Measurements from ENCODE around the gene PIK3C2B.

Gene PIK3C2B

GRCh38 chr1:204459706-204460105, 34.9 kb downstream of the PIK3C2B start:
- DNase-seq (ENCODE audit: low spot score) = no peak

DNA sequence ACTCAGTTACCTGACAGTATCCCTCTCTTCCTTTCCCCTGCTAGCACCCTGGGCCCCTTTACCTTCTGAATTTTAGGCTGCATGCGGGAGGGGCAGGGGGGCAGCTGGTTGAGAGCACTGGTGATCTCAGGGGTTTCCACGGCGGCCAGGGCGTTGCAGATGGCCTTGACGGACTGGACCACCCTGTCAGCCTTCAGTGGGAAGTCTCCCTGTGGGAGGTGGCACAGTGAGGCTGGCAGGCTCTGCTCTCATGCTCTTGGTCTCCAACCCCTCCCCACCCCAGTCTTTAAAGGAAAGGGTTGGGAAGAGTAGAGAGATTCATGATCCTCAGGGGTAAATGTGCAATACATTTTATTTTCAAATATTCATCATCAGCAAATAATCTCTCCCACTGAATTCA, 36.9 kb downstream of the PIK3C2B start:
- DNase-seq (ENCODE audit: low spot score) = no peak

DNA sequence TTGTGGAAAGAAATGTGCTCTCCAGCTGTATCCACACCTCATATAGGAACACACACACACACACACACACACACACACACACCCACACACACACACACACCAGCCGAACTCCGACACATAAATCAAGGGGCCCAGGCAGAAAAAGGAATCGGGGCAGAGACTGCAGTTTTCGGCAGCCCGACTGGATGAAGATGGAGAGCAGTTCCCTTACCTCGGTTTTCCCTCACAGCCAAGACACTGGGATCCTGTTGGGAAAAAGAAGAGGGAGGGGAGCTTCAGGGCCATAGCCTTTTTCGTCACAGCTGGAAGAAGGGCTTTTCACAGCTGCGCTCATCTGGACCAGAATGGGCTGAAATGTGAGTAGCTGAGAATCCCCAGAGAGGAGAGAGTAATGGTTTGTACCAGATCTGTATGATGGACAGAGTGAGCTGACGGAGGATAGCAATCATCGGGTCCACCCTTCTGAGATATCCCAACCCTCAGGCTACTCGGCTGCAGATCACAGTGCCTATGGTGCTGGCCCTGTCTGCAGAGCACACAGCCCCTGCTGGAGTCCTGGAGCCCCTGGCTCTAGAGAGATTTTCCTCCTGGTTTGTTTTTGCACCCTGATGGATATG, 37.7 kb downstream of the PIK3C2B start:
- DNase-seq (ENCODE audit: low spot score) = no peak

DNA sequence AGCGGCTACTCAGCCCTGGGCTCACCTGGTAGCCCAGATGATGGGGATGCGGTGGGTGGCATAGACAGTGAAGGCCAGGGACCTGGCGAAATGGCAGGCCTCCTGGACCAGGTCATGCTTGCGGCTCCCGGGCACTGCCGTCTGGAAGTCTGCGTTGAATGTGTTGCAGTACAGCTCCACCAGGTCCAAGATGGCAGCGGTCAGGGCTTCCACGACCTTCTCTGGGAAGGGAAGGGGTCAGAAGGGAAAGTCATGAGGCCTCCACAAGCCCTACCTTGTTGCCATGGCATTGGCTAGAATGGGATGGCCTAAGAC, 38.8 kb downstream of the PIK3C2B start:
- DNase-seq (ENCODE audit: low spot score) = no peak

GRCh38 chr1:204455063-204455830, 39.4 kb downstream of the PIK3C2B start:
- no peak for DNase-seq (ENCODE audit: low spot score)

GRCh38 chr1:204454476-204454875, 40.1 kb downstream of the PIK3C2B start:
- no peak for DNase-seq (ENCODE audit: low spot score)

DNA sequence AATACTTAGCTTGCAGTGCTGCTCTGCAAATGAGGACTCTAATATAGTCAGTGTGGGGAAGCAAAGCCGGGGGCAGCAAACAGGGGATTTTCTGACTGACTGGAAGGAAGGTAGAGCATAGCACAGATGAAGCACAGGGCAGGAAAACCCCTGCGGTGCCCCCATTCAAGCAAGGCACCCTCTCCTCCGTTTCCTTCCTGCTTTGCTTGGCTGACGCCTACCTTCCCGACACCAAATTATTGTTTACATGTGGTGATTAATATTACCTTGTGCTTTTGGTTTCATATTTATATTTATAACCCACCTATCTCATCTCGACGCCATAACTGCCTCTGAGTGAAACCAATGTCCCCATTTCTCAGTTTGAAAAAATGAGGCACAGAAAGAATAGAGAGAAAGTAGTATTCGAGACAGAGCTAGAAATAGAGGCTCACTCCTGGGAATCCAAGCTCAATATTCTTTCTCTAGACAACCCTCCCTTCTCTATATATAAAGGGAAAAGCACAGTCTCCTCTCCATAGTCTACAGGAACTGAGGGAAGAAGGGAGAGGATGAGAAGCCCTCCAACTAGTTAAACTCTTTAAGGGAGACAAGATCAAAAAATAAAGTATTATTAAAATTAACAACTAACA, 41.3 kb downstream of the PIK3C2B start:
- no peak for DNase-seq (ENCODE audit: low spot score)

DNA sequence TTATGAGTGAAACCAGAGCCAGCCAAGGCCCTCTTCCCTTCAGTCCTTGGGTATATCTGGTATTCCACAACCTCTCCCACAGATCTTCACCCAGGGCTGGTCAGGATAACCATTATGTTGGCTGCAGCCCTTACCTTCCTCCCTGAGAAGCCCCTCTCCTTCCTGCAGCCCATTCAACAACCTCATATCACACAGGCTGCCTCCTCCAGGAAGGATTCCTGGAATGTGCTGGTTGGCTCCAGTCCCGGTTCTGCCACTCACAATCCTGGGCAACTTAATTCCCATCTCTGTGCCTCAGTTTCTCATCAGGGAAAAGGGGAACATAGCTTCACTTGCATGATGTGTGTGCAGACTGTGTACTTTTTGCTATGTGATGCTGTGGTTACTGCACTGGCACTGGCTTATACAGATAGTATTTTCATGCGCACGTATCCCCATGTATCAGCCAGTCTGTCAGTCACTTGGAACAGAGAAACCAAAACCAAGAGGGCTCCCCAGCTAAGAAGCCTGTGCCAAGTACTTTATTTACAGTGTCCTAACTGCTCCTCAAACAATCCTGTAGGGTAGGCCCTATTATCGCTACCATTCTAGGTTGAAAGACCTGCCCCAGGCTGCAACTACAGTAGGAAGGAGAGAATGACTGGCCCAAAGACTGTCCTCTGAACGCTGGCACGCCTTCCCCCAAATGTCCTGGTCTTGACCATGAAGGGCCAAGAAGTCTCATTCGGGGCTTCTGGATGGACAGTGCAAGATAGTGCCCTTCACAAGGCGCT, 43.1 kb downstream of the PIK3C2B start:
- DNase-seq (ENCODE audit: low spot score) = no peak

GRCh38 chr1:204450461-204451257, 43.9 kb downstream of the PIK3C2B start:
- DNase-seq (ENCODE audit: low spot score) = peak; percentile 89

GRCh38 chr1:204449678-204450280, 44.8 kb downstream of the PIK3C2B start:
- DNase-seq (ENCODE audit: low spot score) = peak; percentile 34

GRCh38 chr1:204448991-204449677, 45.5 kb downstream of the PIK3C2B start:
- peak; percentile 46 for DNase-seq (ENCODE audit: low spot score)

- peak; percentile 77 for DNase-seq (ENCODE audit: low spot score)
Observed at GRCh38 chr1:204448344-204448964, 46.2 kb downstream of the PIK3C2B start.

GRCh38 chr1:204447736-204448135, 46.9 kb downstream of the PIK3C2B start:
- DNase-seq (ENCODE audit: low spot score) = no peak

GRCh38 chr1:204447190-204447589, 47.4 kb downstream of the PIK3C2B start:
- DNase-seq (ENCODE audit: low spot score) = no peak

- DNase-seq (ENCODE audit: low spot score) = peak; percentile 63
Observed at GRCh38 chr1:204446413-204447111, 48.0 kb downstream of the PIK3C2B start.

DNA sequence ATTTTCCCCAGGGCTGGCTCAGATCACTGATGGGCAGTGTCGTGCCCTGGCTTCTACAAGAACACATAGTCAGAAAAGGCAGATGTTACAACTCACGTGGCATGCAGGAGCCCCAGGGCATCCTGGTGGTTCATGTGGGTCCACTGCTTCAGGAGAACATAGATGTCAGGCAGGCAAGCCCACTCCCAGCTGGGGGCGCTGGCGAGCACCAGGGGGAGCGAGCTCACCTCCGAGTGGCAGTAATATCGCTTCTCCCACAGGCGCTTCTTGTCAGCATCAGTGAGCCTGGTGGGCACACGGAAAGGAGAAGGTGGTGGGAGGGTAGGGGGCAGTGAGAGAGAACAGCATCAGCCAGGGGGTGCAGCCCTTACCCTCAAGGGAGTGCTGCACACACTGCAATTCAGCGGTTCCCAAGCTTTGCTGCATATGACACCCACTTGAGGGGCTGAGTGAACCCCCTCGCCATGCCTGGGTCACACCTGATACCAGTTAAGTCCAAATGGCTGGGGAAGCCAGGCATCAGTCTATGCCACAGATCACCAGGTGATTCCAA, 48.7 kb downstream of the PIK3C2B start:
- no peak for DNase-seq (ENCODE audit: low spot score)

All from SW480 (cell line).